ENCODE results near the gene CHTF18. TPM values are rescaled to one million over a fixed set of nuclear protein-coding genes. Genes with fewer than 3 reads are reported as not detected.

Gene CHTF18
- polyA plus RNA-seq, 3 donors from 2014 or later = 6.3 to 9.2 TPM; not detected in 1

- no peaks in the 10 kb centered on the region for H3K27me3 Mint-ChIP-seq (ENCODE audit: low read depth in 3 of 3)
Observed at GRCh38 chr16:764848-765487, 23.5 kb upstream of the CHTF18 start.

GRCh38 chr16:765488-765865 lies 22.9 kb upstream of the CHTF18 start:
- Mint-ChIP-seq H3K4me1 (no peaks in the 10 kb centered on the region), H3K9me3 (no peaks in the 10 kb centered on the region), H3K4me3 (no peak overlapping the region), H3K27ac (no peak overlapping the region), H3K27me3 (ENCODE audit: low read depth in 3 of 3) (no peaks in the 10 kb centered on the region), H3K36me3 (no peaks in the 10 kb centered on the region)
- no peak for DNase-seq

More at GRCh38 chr16:764848-765487, 23.5 kb upstream of the CHTF18 start:
- no peaks in the 10 kb centered on the region for H3K36me3 Mint-ChIP-seq
- H3K9me3 Mint-ChIP-seq = no peaks in the 10 kb centered on the region
- no peak overlapping the region for H3K4me3 Mint-ChIP-seq
- DNase-seq = no peak
- no peaks in the 10 kb centered on the region for H3K4me1 Mint-ChIP-seq
- H3K27ac Mint-ChIP-seq = no peak overlapping the region

- Mint-ChIP-seq H3K4me3 (no peak overlapping the region), H3K36me3 (no peaks in the 10 kb centered on the region), H3K27me3 (ENCODE audit: low read depth in 3 of 3) (no peaks in the 10 kb centered on the region), H3K9me3 (no peaks in the 10 kb centered on the region), H3K27ac (no peak overlapping the region), H3K4me1 (no peaks in the 10 kb centered on the region)
- DNase-seq = no peak
Observed at GRCh38 chr16:766008-766819, 22.2 kb upstream of the CHTF18 start.

GRCh38 chr16:766820-767640 lies 21.4 kb upstream of the CHTF18 start:
- no peak overlapping the region for H3K27ac Mint-ChIP-seq
- H3K9me3 Mint-ChIP-seq = no peaks in the 10 kb centered on the region
- H3K4me1 Mint-ChIP-seq = no peaks in the 10 kb centered on the region
- H3K36me3 Mint-ChIP-seq = no peaks in the 10 kb centered on the region
- H3K4me3 Mint-ChIP-seq = no peak overlapping the region
- H3K27me3 Mint-ChIP-seq (ENCODE audit: low read depth in 3 of 3) = peaks cover 0 to 2% (median 1%) of the 10 kb centered on the region in 3 donors
- no peak for DNase-seq

- H3K27me3 Mint-ChIP-seq (ENCODE audit: low read depth in 3 of 3) = peaks cover 0 to 2% (median 1%) of the 10 kb centered on the region in 3 donors
Observed at GRCh38 chr16:767743-768235, 20.6 kb upstream of the CHTF18 start.

GRCh38 chr16:768428-768827 lies 20.0 kb upstream of the CHTF18 start:
- H3K36me3 Mint-ChIP-seq = no peaks in the 10 kb centered on the region
- no peaks in the 10 kb centered on the region for H3K4me1 Mint-ChIP-seq
- no peak overlapping the region for H3K27ac Mint-ChIP-seq
- no peak overlapping the region for H3K4me3 Mint-ChIP-seq
- DNase-seq = no peak
- peaks cover 0 to 2% (median 1%) of the 10 kb centered on the region in 3 donors for H3K27me3 Mint-ChIP-seq (ENCODE audit: low read depth in 3 of 3)
- H3K9me3 Mint-ChIP-seq = no peaks in the 10 kb centered on the region

More at GRCh38 chr16:767743-768235, 20.6 kb upstream of the CHTF18 start:
- no peaks in the 10 kb centered on the region for H3K9me3 Mint-ChIP-seq
- no peak overlapping the region for H3K4me3 Mint-ChIP-seq
- no peak overlapping the region for H3K27ac Mint-ChIP-seq
- H3K4me1 Mint-ChIP-seq = no peaks in the 10 kb centered on the region
- DNase-seq = no peak
- H3K36me3 Mint-ChIP-seq = no peaks in the 10 kb centered on the region

GRCh38 chr16:769184-769784 lies 19.1 kb upstream of the CHTF18 start:
- Mint-ChIP-seq H3K27ac (no peak overlapping the region), H3K9me3 (no peaks in the 10 kb centered on the region), H3K4me1 (no peaks in the 10 kb centered on the region), H3K27me3 (ENCODE audit: low read depth in 3 of 3) (peaks cover 0 to 2% (median 1%) of the 10 kb centered on the region in 3 donors), H3K36me3 (no peaks in the 10 kb centered on the region), H3K4me3 (no peak overlapping the region)
- no peak for DNase-seq

- H3K27me3 Mint-ChIP-seq (ENCODE audit: low read depth in 3 of 3) = peaks cover 0 to 2% (median 1%) of the 10 kb centered on the region in 3 donors
- DNase-seq = no peak
Observed at GRCh38 chr16:769934-770333, 18.5 kb upstream of the CHTF18 start.

GRCh38 chr16:770411-770810 lies 18.0 kb upstream of the CHTF18 start:
- H3K36me3 Mint-ChIP-seq = no peaks in the 10 kb centered on the region
- no peaks in the 10 kb centered on the region for H3K4me1 Mint-ChIP-seq
- no peaks in the 10 kb centered on the region for H3K9me3 Mint-ChIP-seq
- peaks cover 0 to 2% (median 1%) of the 10 kb centered on the region in 3 donors for H3K27me3 Mint-ChIP-seq (ENCODE audit: low read depth in 3 of 3)
- no peak overlapping the region for H3K4me3 Mint-ChIP-seq
- no peak overlapping the region for H3K27ac Mint-ChIP-seq
- no peak for DNase-seq

More at GRCh38 chr16:769934-770333, 18.5 kb upstream of the CHTF18 start:
- Mint-ChIP-seq H3K4me3 (no peak overlapping the region), H3K36me3 (no peaks in the 10 kb centered on the region), H3K4me1 (no peaks in the 10 kb centered on the region), H3K9me3 (no peaks in the 10 kb centered on the region), H3K27ac (no peak overlapping the region)

- H3K36me3 Mint-ChIP-seq = no peaks in the 10 kb centered on the region
- H3K4me3 Mint-ChIP-seq = no peak overlapping the region
- H3K27ac Mint-ChIP-seq = no peak overlapping the region
- H3K27me3 Mint-ChIP-seq (ENCODE audit: low read depth in 3 of 3) = peaks cover 0 to 3% (median 2%) of the 10 kb centered on the region in 3 donors
- no peaks in the 10 kb centered on the region for H3K9me3 Mint-ChIP-seq
- no peak for DNase-seq
- no peaks in the 10 kb centered on the region for H3K4me1 Mint-ChIP-seq
Observed at GRCh38 chr16:772959-773358, 15.5 kb upstream of the CHTF18 start.

- no peak overlapping the region for H3K4me3 Mint-ChIP-seq
- H3K4me1 Mint-ChIP-seq = no peaks in the 10 kb centered on the region
- no peak overlapping the region for H3K27ac Mint-ChIP-seq
- DNase-seq = no peak
- peaks cover 0 to 3% (median 2%) of the 10 kb centered on the region in 3 donors for H3K27me3 Mint-ChIP-seq (ENCODE audit: low read depth in 3 of 3)
- no peaks in the 10 kb centered on the region for H3K9me3 Mint-ChIP-seq
- H3K36me3 Mint-ChIP-seq = no peaks in the 10 kb centered on the region
Observed at GRCh38 chr16:774086-775001, 14.1 kb upstream of the CHTF18 start.

- H3K4me3 Mint-ChIP-seq = no peak overlapping the region
- H3K27me3 Mint-ChIP-seq (ENCODE audit: low read depth in 3 of 3) = peaks cover 0 to 3% (median 2%) of the 10 kb centered on the region in 3 donors
- no peaks in the 10 kb centered on the region for H3K9me3 Mint-ChIP-seq
- H3K4me1 Mint-ChIP-seq = no peaks in the 10 kb centered on the region
- H3K27ac Mint-ChIP-seq = no peak overlapping the region
- DNase-seq = no peak
- no peaks in the 10 kb centered on the region for H3K36me3 Mint-ChIP-seq
Observed at GRCh38 chr16:775236-775796, 13.1 kb upstream of the CHTF18 start.
